Measurements from ENCODE around the gene LIPT2.
A peak's percentile ranks its signal among the peaks of the same experiment; 100 is the strongest.

LIPT2 gene

GRCh38 chr11:74462631-74463030 lies 30.9 kb downstream of the LIPT2 start:
- no peak for DNase-seq

GRCh38 chr11:74462009-74462408 lies 31.5 kb downstream of the LIPT2 start:
- DNase-seq = peak; percentile 70

GRCh38 chr11:74460481-74461154 lies 32.9 kb downstream of the LIPT2 start:
- peak; percentile 51 for DNase-seq

- peak; percentile 31 for DNase-seq
These were observed 33.5 kb downstream of the LIPT2 start for GRCh38 chr11:74460065-74460464.

GRCh38 chr11:74459584-74459983 lies 33.9 kb downstream of the LIPT2 start:
- no peak for DNase-seq

- DNase-seq = no peak
These were observed 36.2 kb downstream of the LIPT2 start for GRCh38 chr11:74457356-74457755.

GRCh38 chr11:74453373-74453975 lies 40.0 kb downstream of the LIPT2 start:
- peak; percentile 86 for DNase-seq

GRCh38 chr11:74452366-74452765 lies 41.2 kb downstream of the LIPT2 start:
- peak; percentile 20 for DNase-seq

- peak; percentile 16 for DNase-seq
These were observed 43.2 kb downstream of the LIPT2 start for GRCh38 chr11:74450318-74450717.

- peak; percentile 58 for DNase-seq
These were observed 44.1 kb downstream of the LIPT2 start for GRCh38 chr11:74449369-74449931.

- DNase-seq = no peak
These were observed 45.8 kb downstream of the LIPT2 start for GRCh38 chr11:74447720-74448119.

GRCh38 chr11:74446532-74446938 lies 47.0 kb downstream of the LIPT2 start:
- no peak for DNase-seq

GRCh38 chr11:74444173-74444826 lies 49.2 kb downstream of the LIPT2 start:
- no peak for DNase-seq

GRCh38 chr11:74443071-74443864 lies 50.3 kb downstream of the LIPT2 start:
- peak; percentile 76 for DNase-seq

- no peak for DNase-seq
These were observed 50.9 kb downstream of the LIPT2 start for GRCh38 chr11:74442636-74443035.
